HepG2 (cell line): ENCODE results near the gene CSNK1A1. TPM values are rescaled to one million over a fixed set of nuclear protein-coding genes. Genes with fewer than 3 reads are reported as not detected.
A peak's percentile ranks its signal among the peaks of the same experiment; 100 is the strongest.

Experiments used
- CENPX ChIP-seq: sonication (generic); formaldehyde crosslinking; IDR thresholded peaks from 2 replicates; pipeline ENCODE4 v1.9.0; 2021; ENCODE audit warnings: mild to moderate bottlenecking, missing genetic modification reagents, moderate library complexity
- HNRNPL ChIP-seq: fragments of 200-400 bp; formaldehyde crosslinking; IDR thresholded peaks from 2 replicates; pipeline ENCODE4 v1.6.1; 2017; ENCODE audit warnings: mild to moderate bottlenecking, low read depth, low read length
- NBN ChIP-seq: fragments of 450-650 bp; conservative IDR thresholded peaks from 2 replicates; pipeline ENCODE4 v1.6.1; 2017
- NFE2L1 ChIP-seq: sonication (generic); formaldehyde crosslinking; IDR thresholded peaks from 2 replicates; pipeline ENCODE4 v1.4.0; 2020; ENCODE audit warnings: missing genetic modification reagents, mild to moderate bottlenecking, borderline replicate concordance
- PLRG1 ChIP-seq: fragments of 450-650 bp; conservative IDR thresholded peaks from 2 replicates; pipeline ENCODE4 v1.6.1; 2016
- polyA plus RNA-seq, 8 experiments: library from polyadenylated mRNA; depleted of rRNA in 3 of 8; stranded (reverse) in 7 of 8; unstranded in 1 of 8; fragments of >200 nt; fragmentation: Illumina TruSeq in 4 of 8; extraction: Trizol in 4 of 8; gene quantifications; 2 replicates each; pipeline versions ENCODE4 v1.2.1 to v1.2.3, GENCODE V29; 2011 to 2016; ENCODE audit warnings: low read depth in 4 of 8, missing spikeins in 1 of 8, mixed read lengths in 1 of 8; ENCODE audit not compliant: insufficient read depth in 1 of 8
- total RNA-seq, 5 experiments: library from RNA; depleted of rRNA; stranded (reverse); fragments of >200 nt; fragmentation: Illumina TruSeq; extraction: Trizol; gene quantifications; 2 replicates each; pipeline ENCODE4 v1.2.3, GENCODE V29; 2016; ENCODE audit warnings: low read depth in 1 of 5
- TF ChIP-seq, protein P1 (sequence below): sonication (generic); formaldehyde crosslinking; IDR thresholded peaks from 2 replicates; pipeline ENCODE4 v1.4.0; 2020; ENCODE audit warnings: mild to moderate bottlenecking, missing genetic modification reagents, borderline replicate concordance
- TF ChIP-seq, protein P2 (sequence below): sonication (generic); formaldehyde crosslinking; IDR thresholded peaks from 2 replicates; pipeline ENCODE4 v1.5.1; 2020; ENCODE audit warnings: missing genetic modification reagents, mild to moderate bottlenecking, borderline replicate concordance
- TF ChIP-seq, protein P3 (sequence below): sonication (generic); formaldehyde crosslinking; IDR thresholded peaks from 2 replicates; pipeline ENCODE4 v1.4.0; 2020; ENCODE audit warnings: missing genetic modification reagents
- TF ChIP-seq, protein P4 (sequence below): IDR thresholded peaks from 2 replicates; pipeline ENCODE4 v1.6.1; 2016; ENCODE audit warnings: missing compliant biosample characterization, missing genetic modification reagents, borderline replicate concordance
- TF ChIP-seq, protein P5 (sequence below): sonication (generic); formaldehyde crosslinking; IDR thresholded peaks from 2 replicates; pipeline ENCODE4 v1.5.0; 2020; ENCODE audit warnings: missing genetic modification reagents
- TF ChIP-seq, protein P6 (sequence below): IDR thresholded peaks from 2 replicates; pipeline ENCODE4 v1.6.1; 2016; ENCODE audit warnings: low read depth, control low read depth

CSNK1A1 gene
- total and polyA plus RNA-seq, 2 of the 13 experiments (the other 11 are each of a cell fraction or from before 2014, with no cell fraction given), result 89.0 to 149 TPM

DNA sequence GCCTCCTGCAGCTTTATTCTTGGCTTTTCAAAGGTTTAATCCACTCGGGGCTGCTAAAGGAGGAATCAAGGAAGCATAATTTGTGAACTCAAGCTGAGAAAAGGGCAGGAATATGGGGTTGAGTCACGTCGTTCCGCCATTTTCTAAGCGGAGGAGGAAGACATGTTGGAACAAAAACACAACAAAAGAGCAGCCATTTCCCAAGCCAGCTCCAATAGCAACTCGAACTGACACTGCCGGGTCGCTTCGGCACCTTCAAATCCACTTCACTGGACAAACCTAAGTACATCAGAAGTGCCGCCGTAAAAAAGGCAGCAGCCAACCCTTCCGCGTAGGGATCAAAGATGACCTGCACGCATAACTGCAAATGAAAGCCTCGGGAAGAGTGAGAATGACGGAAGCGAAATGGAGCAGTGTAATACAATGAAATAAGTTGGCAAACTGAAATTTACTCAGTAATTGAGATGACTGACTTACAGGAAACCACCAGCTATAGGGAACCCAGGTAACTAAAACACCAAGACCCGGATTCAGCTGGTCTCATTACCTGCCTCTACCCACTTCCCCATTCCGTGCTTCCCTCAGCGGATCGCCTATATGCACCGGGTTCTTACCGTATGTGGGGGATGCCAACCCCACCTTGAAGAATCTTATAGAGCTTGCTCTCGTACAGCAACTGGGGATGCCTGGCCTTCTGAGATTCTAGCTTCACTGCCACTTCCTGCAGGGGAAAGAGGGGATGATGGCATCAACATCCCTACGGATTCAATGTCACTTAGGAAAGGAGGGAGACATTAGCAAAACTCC, 1.6 kb downstream of the CSNK1A1 start (continued):
- TF ChIP-seq, protein P1, sequence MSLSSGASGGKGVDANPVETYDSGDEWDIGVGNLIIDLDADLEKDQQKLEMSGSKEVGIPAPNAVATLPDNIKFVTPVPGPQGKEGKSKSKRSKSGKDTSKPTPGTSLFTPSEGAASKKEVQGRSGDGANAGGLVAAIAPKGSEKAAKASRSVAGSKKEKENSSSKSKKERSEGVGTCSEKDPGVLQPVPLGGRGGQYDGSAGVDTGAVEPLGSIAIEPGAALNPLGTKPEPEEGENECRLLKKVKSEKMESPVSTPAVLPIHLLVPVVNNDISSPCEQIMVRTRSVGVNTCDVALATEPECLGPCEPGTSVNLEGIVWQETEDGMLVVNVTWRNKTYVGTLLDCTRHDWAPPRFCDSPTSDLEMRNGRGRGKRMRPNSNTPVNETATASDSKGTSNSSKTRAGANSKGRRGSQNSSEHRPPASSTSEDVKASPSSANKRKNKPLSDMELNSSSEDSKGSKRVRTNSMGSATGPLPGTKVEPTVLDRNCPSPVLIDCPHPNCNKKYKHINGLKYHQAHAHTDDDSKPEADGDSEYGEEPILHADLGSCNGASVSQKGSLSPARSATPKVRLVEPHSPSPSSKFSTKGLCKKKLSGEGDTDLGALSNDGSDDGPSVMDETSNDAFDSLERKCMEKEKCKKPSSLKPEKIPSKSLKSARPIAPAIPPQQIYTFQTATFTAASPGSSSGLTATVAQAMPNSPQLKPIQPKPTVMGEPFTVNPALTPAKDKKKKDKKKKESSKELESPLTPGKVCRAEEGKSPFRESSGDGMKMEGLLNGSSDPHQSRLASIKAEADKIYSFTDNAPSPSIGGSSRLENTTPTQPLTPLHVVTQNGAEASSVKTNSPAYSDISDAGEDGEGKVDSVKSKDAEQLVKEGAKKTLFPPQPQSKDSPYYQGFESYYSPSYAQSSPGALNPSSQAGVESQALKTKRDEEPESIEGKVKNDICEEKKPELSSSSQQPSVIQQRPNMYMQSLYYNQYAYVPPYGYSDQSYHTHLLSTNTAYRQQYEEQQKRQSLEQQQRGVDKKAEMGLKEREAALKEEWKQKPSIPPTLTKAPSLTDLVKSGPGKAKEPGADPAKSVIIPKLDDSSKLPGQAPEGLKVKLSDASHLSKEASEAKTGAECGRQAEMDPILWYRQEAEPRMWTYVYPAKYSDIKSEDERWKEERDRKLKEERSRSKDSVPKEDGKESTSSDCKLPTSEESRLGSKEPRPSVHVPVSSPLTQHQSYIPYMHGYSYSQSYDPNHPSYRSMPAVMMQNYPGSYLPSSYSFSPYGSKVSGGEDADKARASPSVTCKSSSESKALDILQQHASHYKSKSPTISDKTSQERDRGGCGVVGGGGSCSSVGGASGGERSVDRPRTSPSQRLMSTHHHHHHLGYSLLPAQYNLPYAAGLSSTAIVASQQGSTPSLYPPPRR (CRISPR knock-in tag), result no peak
- TF ChIP-seq, protein P2, sequence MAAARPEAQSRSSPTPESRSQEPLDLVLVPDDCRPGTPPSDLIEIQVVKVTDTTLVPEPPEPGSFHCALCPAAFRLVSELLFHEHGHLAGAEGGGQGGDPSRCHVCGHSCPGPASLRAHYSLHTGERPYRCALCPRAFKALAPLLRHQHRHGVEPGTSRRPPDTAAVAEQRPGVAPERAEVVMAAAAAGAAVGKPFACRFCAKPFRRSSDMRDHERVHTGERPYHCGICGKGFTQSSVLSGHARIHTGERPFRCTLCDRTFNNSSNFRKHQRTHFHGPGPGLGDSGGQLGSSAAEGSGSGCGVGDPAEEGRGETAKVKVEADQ, result no peak
- TF ChIP-seq, protein P3, sequence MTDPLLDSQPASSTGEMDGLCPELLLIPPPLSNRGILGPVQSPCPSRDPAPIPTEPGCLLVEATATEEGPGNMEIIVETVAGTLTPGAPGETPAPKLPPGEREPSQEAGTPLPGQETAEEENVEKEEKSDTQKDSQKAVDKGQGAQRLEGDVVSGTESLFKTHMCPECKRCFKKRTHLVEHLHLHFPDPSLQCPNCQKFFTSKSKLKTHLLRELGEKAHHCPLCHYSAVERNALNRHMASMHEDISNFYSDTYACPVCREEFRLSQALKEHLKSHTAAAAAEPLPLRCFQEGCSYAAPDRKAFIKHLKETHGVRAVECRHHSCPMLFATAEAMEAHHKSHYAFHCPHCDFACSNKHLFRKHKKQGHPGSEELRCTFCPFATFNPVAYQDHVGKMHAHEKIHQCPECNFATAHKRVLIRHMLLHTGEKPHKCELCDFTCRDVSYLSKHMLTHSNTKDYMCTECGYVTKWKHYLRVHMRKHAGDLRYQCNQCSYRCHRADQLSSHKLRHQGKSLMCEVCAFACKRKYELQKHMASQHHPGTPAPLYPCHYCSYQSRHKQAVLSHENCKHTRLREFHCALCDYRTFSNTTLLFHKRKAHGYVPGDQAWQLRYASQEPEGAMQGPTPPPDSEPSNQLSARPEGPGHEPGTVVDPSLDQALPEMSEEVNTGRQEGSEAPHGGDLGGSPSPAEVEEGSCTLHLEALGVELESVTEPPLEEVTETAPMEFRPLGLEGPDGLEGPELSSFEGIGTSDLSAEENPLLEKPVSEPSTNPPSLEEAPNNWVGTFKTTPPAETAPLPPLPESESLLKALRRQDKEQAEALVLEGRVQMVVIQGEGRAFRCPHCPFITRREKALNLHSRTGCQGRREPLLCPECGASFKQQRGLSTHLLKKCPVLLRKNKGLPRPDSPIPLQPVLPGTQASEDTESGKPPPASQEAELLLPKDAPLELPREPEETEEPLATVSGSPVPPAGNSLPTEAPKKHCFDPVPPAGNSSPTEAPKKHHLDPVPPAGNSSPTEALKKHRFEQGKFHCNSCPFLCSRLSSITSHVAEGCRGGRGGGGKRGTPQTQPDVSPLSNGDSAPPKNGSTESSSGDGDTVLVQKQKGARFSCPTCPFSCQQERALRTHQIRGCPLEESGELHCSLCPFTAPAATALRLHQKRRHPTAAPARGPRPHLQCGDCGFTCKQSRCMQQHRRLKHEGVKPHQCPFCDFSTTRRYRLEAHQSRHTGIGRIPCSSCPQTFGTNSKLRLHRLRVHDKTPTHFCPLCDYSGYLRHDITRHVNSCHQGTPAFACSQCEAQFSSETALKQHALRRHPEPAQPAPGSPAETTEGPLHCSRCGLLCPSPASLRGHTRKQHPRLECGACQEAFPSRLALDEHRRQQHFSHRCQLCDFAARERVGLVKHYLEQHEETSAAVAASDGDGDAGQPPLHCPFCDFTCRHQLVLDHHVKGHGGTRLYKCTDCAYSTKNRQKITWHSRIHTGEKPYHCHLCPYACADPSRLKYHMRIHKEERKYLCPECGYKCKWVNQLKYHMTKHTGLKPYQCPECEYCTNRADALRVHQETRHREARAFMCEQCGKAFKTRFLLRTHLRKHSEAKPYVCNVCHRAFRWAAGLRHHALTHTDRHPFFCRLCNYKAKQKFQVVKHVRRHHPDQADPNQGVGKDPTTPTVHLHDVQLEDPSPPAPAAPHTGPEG, result no peak
- TF ChIP-seq NBN (no peak), HNRNPL (no peak), CENPX (no peak), NFE2L1 (CRISPR knock-in tag) (no peak), PLRG1 (no peak)
- TF ChIP-seq, protein P4, sequence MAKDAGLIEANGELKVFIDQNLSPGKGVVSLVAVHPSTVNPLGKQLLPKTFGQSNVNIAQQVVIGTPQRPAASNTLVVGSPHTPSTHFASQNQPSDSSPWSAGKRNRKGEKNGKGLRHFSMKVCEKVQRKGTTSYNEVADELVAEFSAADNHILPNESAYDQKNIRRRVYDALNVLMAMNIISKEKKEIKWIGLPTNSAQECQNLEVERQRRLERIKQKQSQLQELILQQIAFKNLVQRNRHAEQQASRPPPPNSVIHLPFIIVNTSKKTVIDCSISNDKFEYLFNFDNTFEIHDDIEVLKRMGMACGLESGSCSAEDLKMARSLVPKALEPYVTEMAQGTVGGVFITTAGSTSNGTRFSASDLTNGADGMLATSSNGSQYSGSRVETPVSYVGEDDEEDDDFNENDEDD (CRISPR knock-in tag), result no peak
- TF ChIP-seq, protein P5, sequence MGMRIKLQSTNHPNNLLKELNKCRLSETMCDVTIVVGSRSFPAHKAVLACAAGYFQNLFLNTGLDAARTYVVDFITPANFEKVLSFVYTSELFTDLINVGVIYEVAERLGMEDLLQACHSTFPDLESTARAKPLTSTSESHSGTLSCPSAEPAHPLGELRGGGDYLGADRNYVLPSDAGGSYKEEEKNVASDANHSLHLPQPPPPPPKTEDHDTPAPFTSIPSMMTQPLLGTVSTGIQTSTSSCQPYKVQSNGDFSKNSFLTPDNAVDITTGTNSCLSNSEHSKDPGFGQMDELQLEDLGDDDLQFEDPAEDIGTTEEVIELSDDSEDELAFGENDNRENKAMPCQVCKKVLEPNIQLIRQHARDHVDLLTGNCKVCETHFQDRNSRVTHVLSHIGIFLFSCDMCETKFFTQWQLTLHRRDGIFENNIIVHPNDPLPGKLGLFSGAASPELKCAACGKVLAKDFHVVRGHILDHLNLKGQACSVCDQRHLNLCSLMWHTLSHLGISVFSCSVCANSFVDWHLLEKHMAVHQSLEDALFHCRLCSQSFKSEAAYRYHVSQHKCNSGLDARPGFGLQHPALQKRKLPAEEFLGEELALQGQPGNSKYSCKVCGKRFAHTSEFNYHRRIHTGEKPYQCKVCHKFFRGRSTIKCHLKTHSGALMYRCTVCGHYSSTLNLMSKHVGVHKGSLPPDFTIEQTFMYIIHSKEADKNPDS (CRISPR knock-in tag), result no peak
- TF ChIP-seq, protein P6, sequence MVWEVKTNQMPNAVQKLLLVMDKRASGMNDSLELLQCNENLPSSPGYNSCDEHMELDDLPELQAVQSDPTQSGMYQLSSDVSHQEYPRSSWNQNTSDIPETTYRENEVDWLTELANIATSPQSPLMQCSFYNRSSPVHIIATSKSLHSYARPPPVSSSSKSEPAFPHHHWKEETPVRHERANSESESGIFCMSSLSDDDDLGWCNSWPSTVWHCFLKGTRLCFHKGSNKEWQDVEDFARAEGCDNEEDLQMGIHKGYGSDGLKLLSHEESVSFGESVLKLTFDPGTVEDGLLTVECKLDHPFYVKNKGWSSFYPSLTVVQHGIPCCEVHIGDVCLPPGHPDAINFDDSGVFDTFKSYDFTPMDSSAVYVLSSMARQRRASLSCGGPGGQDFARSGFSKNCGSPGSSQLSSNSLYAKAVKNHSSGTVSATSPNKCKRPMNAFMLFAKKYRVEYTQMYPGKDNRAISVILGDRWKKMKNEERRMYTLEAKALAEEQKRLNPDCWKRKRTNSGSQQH, result 0 out of 2 replicates have a peak, but pooled peaks have one; percentile 29
